ENCODE results near the gene PLN. TPM values are rescaled to one million over a fixed set of nuclear protein-coding genes. Genes with fewer than 3 reads are reported as not detected.

PLN gene
- total RNA-seq, 1 experiment from 2014 or later, result not detected

DNA sequence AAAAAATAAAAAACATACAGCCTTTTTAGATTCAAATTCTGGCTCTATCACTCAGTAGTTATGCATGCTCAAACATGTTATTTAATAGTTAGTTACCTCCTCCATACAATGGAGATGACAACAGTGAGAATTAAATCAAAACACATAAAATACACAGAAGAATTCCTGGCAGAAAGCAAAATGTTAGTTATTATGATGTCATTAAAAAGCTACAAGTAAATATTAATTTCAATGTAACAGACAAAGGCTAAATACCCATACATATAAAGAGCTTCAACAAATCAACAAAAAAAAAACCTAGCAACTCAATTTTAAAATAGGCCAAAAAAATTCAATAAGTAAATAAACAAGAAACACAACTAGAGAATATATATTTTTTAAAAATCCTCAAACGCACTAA is 21.4 kb downstream of the PLN start:
- H3K4me3 ChIP-seq (ENCODE audit: low read length), result no peak overlapping the region
- H3K9me3 ChIP-seq (ENCODE audit: low read length), result peaks cover 8% of the 10 kb centered on the region
- CTCF ChIA-PET, result no interaction called here
- POLR2A ChIA-PET (ENCODE audit: unreplicated experiment), result no interaction called here
- no peaks in the 10 kb centered on the region for H3F3A ChIP-seq (ENCODE audit: low read length, unreplicated experiment)
- H3K79me2 ChIP-seq (ENCODE audit: low read length), result no peaks in the 10 kb centered on the region
- no peak overlapping the region for H2AFZ ChIP-seq (ENCODE audit: low read length)
- H3K4me2 ChIP-seq (ENCODE audit: low read length), result no peak overlapping the region
- ATAC-seq (no peak), DNase-seq (no peak)
- H3K9ac ChIP-seq (ENCODE audit: low read length), result no peak overlapping the region
- no peaks in the 10 kb centered on the region for H3K27me3 ChIP-seq (ENCODE audit: low read length)
- intact Hi-C loops (cut with micrococcal nuclease), result loop anchor here (10.0 kb wide), 2 partner anchors 325 to 545 kb away; partner anchors contain the start of gene ASF1A
- H4K20me1 ChIP-seq (ENCODE audit: low read length), result no peaks in the 10 kb centered on the region
- H3K4me1 ChIP-seq (ENCODE audit: insufficient read depth, low read length), result no peaks in the 10 kb centered on the region
- H3K27ac ChIP-seq (ENCODE audit: low read length), result no peak overlapping the region
- no TSS peak for BruUV-seq (replicated peaks)
- no peak for TF ChIP-seq CTCF (conservative IDR thresholded peaks at IDR 0.05; ENCODE audit: low read depth, low read length)
- no peak for TF ChIP-seq EZH2 (IDR thresholded peaks at IDR 0.05; ENCODE audit: low read length, unreplicated experiment)
- TF ChIP-seq EZH2phosphoT487 (IDR thresholded peaks at IDR 0.05; ENCODE audit: borderline replicate concordance, low read length), result no peak
- no peaks in the 10 kb centered on the region for H3K9me2 ChIP-seq (replicated peaks; ENCODE audit: low read length)
- peaks cover 7% of the 10 kb centered on the region for H3K36me3 ChIP-seq (ENCODE audit: low read depth, low read length)

GRCh38 chr6:118571121-118571520 is 23.0 kb downstream of the PLN start:
- TF ChIP-seq EZH2 (IDR thresholded peaks at IDR 0.05; ENCODE audit: low read length, unreplicated experiment) (no peak), CTCF (conservative IDR thresholded peaks at IDR 0.05; ENCODE audit: low read depth, low read length) (no peak), EZH2phosphoT487 (IDR thresholded peaks at IDR 0.05; ENCODE audit: borderline replicate concordance, low read length) (no peak)
- H3F3A ChIP-seq (ENCODE audit: low read length, unreplicated experiment), result no peaks in the 10 kb centered on the region
- ATAC-seq, result no peak
- no peak overlapping the region for H3K9ac ChIP-seq (ENCODE audit: low read length)
- H3K36me3 ChIP-seq (ENCODE audit: low read depth, low read length), result peaks cover 11% of the 10 kb centered on the region
- BruUV-seq (replicated peaks), result no TSS peak
- ChIA-PET POLR2A (ENCODE audit: unreplicated experiment) (no interaction called here), CTCF (no interaction called here)
- no peak overlapping the region for H3K4me3 ChIP-seq (ENCODE audit: low read length)
- H3K4me1 ChIP-seq (ENCODE audit: insufficient read depth, low read length), result no peaks in the 10 kb centered on the region
- DNase-seq, result no peak
- no peak overlapping the region for H3K27ac ChIP-seq (ENCODE audit: low read length)
- no peaks in the 10 kb centered on the region for H3K27me3 ChIP-seq (ENCODE audit: low read length)
- intact Hi-C loops (cut with micrococcal nuclease), result no loop called here
- H4K20me1 ChIP-seq (ENCODE audit: low read length), result no peaks in the 10 kb centered on the region
- H3K9me3 ChIP-seq (ENCODE audit: low read length), result peaks cover 10% of the 10 kb centered on the region
- no peaks in the 10 kb centered on the region for H3K9me2 ChIP-seq (replicated peaks; ENCODE audit: low read length)
- no peak overlapping the region for H3K4me2 ChIP-seq (ENCODE audit: low read length)
- no peak overlapping the region for H2AFZ ChIP-seq (ENCODE audit: low read length)
- H3K79me2 ChIP-seq (ENCODE audit: low read length), result no peaks in the 10 kb centered on the region

DNA sequence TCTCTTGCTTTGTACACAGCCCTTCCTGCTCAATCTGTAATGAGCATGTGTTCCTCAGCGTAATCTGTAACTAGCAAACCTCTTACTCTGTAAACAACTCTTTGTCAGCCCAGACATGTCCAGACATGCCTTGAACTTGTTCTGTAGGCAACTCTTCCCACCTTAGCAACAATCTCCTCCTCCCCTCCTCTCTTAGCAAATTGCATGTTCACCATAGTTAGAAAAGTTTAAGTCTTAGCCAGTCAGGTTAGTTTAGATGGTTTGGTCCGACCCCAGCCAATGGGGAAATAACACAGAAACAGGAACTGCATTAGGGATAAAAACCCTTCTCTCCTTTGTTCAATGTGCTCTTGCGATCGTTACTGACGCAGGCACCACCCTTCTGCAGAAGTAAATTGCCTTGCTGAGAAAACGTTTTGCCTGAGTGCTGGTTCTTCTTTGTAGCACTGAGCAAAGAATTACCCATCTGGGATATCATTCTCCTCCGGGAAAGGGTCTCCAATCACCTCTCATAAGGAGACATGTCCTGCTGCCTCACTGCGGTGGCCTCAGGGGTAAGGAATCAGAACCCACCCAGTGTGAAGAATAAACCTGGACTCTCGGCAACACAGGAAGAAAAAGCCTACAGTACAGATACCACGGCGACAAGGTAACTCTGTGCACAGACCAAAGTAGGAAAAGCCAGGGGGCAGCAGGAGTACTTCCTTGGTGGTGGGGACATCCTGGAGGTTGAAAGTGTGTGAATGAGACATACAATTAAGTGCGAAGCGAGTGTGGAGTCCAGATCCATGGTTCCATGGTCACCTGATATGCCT is 26.2 kb downstream of the PLN start:
- DNase-seq, result no peak
- no peak for ATAC-seq
- H3F3A ChIP-seq (ENCODE audit: low read length, unreplicated experiment), result no peaks in the 10 kb centered on the region
- TF ChIP-seq EZH2 (IDR thresholded peaks at IDR 0.05; ENCODE audit: low read length, unreplicated experiment) (no peak), CTCF (conservative IDR thresholded peaks at IDR 0.05; ENCODE audit: low read depth, low read length) (no peak), EZH2phosphoT487 (IDR thresholded peaks at IDR 0.05; ENCODE audit: borderline replicate concordance, low read length) (no peak)
- no peaks in the 10 kb centered on the region for H3K79me2 ChIP-seq (ENCODE audit: low read length)
- no peaks in the 10 kb centered on the region for H4K20me1 ChIP-seq (ENCODE audit: low read length)
- ChIA-PET CTCF (no interaction called here), POLR2A (ENCODE audit: unreplicated experiment) (no interaction called here)
- BruUV-seq (replicated peaks), result no TSS peak
- H3K4me1 ChIP-seq (ENCODE audit: insufficient read depth, low read length), result no peaks in the 10 kb centered on the region
- no peak overlapping the region for H3K9ac ChIP-seq (ENCODE audit: low read length)
- H3K27ac ChIP-seq (ENCODE audit: low read length), result no peak overlapping the region
- peaks cover 16% of the 10 kb centered on the region for H3K36me3 ChIP-seq (ENCODE audit: low read depth, low read length)
- no peaks in the 10 kb centered on the region for H3K27me3 ChIP-seq (ENCODE audit: low read length)
- no peak overlapping the region for H3K4me3 ChIP-seq (ENCODE audit: low read length)
- no peaks in the 10 kb centered on the region for H3K9me2 ChIP-seq (replicated peaks; ENCODE audit: low read length)
- no peak overlapping the region for H2AFZ ChIP-seq (ENCODE audit: low read length)
- H3K4me2 ChIP-seq (ENCODE audit: low read length), result no peak overlapping the region
- intact Hi-C loops (cut with micrococcal nuclease), result no loop called here
- peaks cover 10% of the 10 kb centered on the region for H3K9me3 ChIP-seq (ENCODE audit: low read length)
